Globus pallidus (tissue), 1 donor: ENCODE measurements around the gene NCAPG2.
"Not testable (repeated sequence)": the region's sequence is repeated elsewhere in the genome, so short reads cannot be mapped to it uniquely, and the experiment has no call there.

Experiments
- DNase-seq: peaks from one replicate; pipeline ENCODE4 v3.0.0-alpha.2; 2015; ENCODE audit warnings: low spot score

The NCAPG2 gene

GRCh38 chr7:158626289-158626688 lies 78.3 kb downstream of the NCAPG2 start:
- not testable (repeated sequence) for DNase-seq

- no peak for DNase-seq
Observed at GRCh38 chr7:158623241-158623640, 81.4 kb downstream of the NCAPG2 start.

DNA sequence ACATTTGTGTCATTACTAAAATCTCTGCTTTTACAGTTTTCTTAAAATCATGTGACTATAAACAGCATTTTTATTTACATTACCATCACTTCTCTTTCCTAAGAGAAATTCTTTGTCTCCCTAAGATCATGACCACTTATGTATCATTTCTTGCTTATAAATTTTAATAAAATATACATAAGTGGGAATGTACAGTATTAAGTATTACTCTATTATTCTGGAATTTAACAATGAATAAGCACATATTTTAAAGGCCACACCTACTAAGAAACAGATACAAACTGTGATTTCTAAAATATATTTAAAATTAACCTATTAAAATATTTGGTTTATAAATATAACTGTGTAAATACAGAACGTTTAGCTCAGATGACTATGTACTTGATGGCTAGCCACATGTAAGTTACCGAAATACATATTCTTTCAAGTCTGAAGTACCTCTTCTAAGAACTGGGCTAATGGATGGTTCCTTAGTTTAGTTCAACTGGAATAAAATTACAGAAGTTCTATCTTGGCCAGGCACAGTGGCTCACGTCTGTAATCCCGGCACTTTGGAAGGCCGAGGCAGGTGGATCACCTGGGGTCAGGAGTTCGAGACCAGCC lies 83.7 kb downstream of the NCAPG2 start:
- no peak for DNase-seq

GRCh38 chr7:158620418-158620817 lies 84.2 kb downstream of the NCAPG2 start:
- DNase-seq, result no peak

DNA sequence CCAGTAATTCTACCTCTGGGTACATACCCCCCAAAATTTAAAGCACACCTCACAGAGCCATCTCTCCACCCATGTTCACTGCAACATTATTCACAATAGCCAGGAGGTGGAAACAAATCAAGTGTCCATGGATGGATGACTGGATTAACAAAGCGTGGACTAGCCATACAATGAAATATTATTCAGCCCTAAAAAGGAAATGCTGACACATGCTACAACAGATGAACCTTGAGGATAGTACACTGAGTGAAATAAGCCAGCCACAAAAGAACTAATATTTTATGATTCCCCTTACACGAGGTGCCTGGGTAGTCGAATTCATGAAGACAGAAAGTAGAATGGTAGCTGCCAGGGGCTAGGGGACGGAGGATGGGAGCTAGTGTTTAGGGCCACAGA lies 85.9 kb downstream of the NCAPG2 start:
- no peak for DNase-seq

GRCh38 chr7:158617737-158618128 lies 86.9 kb downstream of the NCAPG2 start:
- DNase-seq, result no peak

GRCh38 chr7:158616050-158616449 lies 88.6 kb downstream of the NCAPG2 start:
- DNase-seq, result no peak

DNA sequence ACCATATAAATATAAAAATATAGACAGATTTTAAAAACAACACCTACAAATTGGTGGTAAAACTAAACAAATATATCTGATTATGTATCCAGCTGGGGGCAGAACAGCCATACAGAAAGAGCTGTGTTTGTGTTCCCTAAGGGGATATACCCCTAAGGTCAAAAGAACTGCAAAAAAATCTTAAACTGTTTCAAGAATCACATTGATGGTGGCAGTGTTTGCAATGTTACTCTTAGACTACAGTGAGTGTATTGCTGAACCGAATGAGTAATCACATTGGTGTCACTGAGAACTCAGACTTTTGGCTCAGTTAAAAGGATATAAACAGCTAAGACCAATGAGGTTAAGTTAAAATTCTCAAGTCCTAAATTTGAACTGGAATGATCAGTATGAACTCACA lies 89.9 kb downstream of the NCAPG2 start:
- no peak for DNase-seq

DNA sequence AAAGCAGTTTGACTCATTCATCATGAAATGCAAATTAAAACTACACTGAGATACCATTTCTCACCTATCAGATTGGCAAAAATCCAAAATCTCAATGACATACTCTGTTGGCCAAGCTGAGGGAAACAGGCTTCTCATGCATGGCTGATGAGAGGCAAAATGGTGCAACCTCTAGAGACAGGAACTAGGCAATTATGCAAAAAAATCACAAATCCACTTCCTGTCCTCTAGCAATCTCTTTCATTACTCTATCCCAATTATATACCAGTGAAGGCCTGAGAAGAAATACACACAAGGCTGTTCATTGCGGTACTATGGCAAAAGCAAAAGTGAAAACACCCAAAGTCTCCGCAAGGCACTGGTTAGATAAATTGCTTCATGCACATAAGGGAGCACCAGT lies 91.1 kb downstream of the NCAPG2 start:
- no peak for DNase-seq

GRCh38 chr7:158612546-158612945 lies 92.1 kb downstream of the NCAPG2 start:
- DNase-seq, result no peak

DNA sequence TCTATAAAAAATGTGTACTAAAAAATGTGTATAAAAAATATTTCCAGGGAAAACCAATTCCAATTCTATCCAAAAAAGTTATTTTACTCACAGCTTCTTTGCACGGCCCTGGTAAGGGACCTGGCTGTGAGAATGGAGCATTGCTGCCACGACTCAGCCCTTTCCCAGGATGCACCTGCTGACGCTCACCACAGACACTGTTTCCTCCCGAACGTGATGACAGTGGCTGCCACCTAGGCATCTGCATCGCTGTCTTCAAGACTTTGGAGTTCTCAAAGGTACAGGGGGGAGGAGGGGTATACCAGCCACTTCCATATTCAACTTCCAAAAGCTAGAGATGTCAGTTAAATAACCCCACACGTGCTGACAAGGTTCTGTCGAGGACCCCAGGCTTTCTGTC lies 93.1 kb downstream of the NCAPG2 start:
- DNase-seq, result no peak

- DNase-seq, result no peak
Observed at GRCh38 chr7:158609313-158609974, 95.2 kb downstream of the NCAPG2 start.

- no peak for DNase-seq
Observed at GRCh38 chr7:158607563-158607962, 97.0 kb downstream of the NCAPG2 start.

DNA sequence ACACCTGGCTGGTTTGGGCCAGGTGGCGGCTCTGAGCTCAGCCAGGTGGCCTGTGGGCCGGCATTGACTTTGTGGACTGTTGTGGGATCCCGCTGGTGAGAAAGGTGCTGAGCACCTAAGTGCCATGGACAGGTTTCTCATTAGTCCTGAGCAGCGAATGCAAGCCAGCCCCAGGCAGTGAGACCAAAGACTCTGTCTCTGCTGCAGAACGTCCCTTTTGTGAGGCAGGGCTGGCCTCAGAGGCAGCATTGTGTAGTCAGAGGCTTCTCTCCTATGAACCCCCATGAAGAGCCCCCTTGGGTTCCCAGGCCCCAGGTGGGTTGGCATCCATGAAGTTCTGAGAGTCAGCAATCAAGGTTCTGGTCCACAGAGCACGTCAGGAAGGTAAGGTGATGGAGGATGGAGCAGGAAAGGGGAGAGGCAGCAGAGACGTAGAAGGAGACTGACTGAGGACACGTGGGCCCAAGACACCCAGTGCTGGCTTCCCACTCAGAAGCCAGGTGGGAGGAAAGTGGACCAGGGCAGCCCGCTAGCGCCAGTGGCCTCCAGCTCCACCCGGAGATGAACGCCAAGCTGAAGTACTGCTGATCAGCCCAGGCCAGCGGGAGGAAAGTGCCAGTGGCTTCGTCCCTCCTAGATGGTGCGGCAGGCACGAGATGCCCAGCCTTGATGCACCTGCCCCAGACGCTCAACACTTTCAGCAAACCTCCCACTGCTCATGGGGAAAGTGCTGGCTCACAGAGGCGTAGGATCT lies 97.8 kb downstream of the NCAPG2 start:
- DNase-seq, result no peak

- DNase-seq, result no peak
Observed at GRCh38 chr7:158606129-158606528, 98.5 kb downstream of the NCAPG2 start.

- no peak for DNase-seq
Observed at GRCh38 chr7:158603773-158604755, 100.5 kb downstream of the NCAPG2 start.

DNA sequence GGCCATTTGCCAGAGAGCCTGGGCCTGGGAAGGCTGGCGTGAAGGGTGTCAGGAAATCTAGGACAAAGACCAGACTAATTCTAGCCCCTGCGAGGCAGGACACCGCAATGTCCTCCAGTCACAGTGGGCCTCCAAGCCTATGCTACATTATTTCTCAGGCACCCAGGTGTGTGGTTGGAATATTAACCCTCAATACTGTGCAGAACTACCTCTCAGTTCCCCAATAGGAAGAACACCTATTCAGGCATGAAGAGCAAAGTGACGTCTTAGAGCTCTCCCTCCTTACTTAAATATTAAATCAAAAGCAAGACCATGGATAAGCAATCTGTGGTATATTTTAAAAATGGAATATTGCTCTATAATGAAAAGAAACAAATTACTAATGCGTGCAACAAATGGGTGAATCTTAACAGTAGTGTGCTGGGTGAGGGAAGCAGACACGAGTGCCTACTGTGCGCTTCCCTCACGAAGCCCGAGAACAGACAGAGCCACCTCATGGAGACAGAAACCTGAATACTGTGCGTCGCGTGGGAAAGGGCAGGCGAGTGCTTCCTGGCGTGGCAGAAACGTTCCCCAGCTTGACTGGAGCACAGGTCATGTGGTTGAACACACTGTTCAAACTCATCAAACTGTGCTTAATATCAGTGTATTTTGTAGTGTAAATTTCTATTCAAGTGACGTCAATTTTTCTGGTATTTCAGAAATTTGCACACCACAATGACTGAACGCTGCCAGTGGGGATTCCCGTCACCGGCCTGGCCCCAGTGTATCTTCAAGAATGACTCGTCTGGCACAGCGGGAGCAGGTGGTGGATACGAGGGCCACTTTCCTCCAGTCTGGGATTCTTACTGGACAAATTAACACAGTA lies 101.5 kb downstream of the NCAPG2 start:
- no peak for DNase-seq

- DNase-seq, result no peak
Observed at GRCh38 chr7:158602041-158602440, 102.6 kb downstream of the NCAPG2 start.

GRCh38 chr7:158601090-158601489 lies 103.5 kb downstream of the NCAPG2 start:
- no peak for DNase-seq

- DNase-seq, result no peak
Observed at GRCh38 chr7:158596745-158597144, 107.9 kb downstream of the NCAPG2 start.

DNA sequence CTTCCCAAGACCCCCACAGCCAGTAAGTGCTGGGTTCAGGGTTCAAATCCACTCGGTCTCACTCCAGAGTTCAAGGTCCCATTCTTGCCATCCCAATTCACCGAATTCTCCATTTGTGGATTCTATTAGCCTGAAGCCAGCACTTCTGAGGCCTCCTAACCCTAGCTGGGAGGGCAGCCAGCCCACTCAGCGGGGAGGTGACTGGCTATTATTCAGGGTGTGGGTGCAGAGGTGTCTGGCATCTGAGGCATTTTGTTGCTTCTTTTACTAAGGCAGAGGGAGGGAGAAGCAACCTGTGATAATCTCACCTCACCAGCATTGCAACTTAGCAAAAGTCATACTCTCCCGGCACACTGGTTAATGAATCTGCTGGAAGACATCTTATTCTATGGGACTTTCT lies 108.3 kb downstream of the NCAPG2 start:
- no peak for DNase-seq
